Stimulated activated CD8-positive, alpha-beta memory T cell treated with anti-CD3 and anti-CD28 coated beads, Interleukin-7, amount 100 ng/mL, for 1 hour (primary cell): Measurements from ENCODE around the gene SMYD1.

Experiments used
- DNase-seq, 2 donors: peaks; one replicate each; pipeline ENCODE4 v3.0.0-alpha.2; 2020; ENCODE audit warnings: low read depth in 2 of 2

The SMYD1 gene

DNA sequence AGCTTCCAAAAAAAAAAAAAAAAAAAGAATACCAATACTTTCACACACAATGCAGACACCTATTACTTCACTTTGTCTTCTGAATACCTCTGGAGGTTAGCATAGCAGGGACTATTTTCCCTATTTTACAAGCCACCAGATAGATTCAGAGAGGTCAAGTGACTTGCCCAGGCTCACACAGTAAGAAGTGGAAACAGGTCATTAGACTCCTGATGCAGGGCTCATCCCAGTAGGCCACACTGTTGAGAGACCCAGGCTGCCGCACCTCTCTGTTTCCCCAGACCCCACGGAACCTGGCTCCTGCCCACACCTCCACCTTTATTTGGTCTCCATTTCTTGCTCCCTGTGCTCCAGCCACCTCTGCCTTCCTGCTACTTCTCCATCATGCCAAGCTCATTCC is 19.4 kb downstream of the SMYD1 start:
- no peak for DNase-seq

DNA sequence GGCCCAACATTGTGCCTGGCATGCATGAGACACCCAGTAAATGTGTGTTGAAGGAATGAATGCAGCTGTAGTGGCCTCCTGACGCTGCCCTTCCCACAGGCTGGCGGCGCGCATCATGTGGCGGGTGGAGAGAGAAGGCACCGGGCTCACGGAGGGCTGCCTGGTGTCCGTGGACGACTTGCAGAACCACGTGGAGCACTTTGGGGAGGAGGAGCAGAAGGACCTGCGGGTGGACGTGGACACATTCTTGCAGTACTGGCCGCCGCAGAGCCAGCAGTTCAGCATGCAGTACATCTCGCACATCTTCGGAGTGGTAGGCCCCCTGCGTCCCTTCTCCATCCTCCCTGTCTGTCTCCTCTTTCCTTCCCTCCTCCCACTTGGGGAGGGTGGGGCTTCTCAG is 20.1 kb downstream of the SMYD1 start:
- no peak for DNase-seq

DNA sequence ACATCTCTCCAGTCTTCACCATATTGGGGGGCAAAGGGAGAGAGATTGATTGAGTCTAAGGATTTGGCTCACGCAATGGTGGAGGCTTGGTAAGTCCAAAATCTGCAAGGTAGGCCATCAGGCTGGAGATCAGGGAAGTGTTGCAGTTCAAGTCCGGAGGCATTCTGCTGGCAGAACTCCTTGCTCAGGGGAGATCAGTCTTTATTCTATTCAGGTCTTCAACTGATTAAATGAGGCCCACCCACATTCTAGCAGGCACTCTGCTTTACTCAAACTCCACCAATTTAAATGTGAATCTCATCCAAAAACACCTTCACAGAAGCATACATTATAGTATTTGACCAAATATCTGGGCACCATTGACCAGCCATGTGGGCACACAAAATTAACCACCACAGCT is 21.4 kb downstream of the SMYD1 start:
- no peak for DNase-seq

DNA sequence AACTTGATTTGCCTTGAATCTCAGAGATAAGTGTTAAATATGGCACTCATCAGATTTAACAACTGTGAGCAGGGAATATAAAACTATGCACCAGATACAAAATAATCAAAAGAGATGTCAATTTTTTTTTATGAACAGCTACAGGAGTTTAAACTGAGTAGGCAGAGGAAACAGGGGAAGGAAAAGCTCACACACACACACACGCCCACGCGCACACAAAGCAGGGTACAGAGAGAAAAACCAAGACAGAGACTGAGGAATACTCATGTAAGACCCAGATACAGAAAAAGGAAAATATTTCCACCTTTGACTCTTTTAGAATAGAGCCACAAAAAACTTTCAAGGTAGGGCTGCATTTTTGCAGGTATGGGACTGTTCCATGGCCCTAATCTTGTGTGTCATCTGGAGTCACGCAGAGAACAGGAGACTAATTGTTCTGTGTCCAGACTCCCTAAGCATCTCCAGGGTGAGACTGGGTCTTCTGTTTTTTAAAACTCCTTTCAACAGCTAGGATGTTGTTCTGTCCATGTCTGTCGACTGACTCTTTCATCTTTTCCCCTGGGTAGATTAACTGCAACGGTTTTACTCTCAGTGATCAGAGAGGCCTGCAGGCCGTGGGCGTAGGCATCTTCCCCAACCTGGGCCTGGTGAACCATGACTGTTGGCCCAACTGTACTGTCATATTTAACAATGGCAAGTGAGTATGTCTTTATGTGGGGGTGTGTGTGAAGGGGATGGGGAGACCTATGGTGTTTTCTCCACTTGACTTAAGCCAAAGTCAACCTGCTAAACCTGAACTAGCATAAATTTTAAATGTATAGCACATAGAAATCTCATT is 23.0 kb downstream of the SMYD1 start:
- no peak for DNase-seq

DNA sequence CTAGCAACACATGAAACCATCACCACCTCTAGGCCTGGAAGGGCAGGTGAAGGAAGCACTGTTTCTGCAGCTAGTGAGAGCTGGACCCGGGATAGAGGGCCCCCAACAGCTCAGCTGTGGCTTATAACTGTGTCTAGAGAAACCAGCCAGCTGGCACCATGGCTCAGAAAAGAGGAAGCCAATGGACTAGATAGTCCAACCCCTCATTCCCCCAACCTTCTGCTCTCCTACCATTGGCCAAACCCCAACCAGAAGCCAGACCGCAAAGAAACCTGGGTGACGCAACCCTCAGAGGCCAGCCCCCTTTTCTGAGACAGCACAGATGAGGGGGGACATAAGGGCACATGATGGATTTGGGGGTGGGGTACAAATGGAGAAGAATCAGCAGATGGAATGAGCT is 24.3 kb downstream of the SMYD1 start:
- DNase-seq: no peak

DNA sequence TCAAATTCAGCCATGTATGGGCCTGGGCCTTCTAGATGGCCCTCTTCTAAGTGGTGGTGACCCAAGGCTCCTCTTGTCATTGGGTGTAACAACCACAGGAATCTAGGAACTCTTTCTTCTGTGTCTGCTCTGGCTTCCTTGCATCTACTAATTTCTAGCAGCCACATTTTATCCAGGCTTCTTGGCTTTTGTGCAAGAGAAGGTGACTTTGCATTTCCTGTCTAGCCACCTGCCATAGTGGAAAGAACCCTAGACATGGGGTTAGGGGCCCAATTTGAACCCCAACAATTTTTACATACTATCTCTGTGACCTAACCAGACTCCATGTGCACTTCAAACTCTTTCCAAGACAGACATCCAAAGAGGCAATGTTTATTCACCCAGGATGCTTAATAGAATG is 25.1 kb downstream of the SMYD1 start:
- no peak for DNase-seq

DNA sequence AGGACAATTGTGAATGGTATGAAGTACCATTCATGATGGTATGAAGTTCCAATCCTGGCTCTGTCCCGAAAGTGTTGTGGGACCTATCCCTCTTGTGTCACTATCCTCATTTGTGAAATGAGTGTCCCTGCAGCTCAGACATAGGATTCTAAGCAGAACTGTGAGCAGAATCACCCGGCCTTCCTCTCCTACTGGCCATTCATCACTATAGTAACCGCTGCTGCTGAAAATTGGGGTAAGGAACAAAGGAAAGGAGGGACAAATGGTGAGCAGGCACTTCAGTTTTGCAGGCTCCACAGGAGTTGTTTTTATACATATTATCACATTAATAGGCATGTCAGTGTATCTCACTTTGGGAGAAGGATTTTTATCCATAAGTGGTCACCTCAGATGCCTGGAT is 27.4 kb downstream of the SMYD1 start:
- DNase-seq: no peak

DNA sequence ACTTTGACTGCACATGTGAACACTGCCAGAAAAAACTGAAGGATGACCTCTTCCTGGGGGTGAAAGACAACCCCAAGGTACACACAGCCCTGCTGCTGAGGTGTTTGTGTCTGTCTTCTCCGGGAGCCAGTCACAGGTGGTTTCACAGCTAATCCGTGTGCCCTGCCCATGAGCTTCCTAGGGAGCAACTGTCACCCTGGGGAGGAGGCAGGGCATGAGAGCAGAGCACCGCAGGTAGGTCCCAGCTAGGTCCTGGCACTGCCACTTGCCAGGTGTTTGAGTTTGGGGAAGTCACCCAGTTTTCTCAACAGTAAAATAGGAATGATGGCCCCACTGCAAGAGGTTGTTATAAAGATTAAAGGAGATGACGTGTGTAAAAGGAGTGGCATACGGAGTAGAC is 29.1 kb downstream of the SMYD1 start:
- no peak for DNase-seq

DNA sequence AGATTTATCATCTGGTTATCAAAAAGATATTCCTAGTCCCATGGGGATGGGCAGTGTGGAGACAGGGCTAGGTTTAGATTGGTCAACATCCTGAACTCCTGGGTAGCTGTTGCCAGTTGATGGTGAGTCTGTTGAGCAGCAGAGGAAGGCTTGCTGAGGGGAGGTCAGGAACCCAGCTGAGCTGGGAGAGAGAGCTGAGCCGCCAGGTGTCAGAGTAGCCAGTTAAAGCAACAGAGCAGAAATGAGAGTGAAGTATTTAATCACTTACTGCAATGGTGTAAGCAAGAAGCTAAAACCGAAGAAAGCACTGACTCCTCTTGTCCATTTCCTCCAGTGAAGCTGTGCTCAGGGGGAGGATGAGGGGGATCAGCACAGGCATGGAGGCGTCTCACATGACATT is 29.6 kb downstream of the SMYD1 start:
- DNase-seq: no peak

DNA sequence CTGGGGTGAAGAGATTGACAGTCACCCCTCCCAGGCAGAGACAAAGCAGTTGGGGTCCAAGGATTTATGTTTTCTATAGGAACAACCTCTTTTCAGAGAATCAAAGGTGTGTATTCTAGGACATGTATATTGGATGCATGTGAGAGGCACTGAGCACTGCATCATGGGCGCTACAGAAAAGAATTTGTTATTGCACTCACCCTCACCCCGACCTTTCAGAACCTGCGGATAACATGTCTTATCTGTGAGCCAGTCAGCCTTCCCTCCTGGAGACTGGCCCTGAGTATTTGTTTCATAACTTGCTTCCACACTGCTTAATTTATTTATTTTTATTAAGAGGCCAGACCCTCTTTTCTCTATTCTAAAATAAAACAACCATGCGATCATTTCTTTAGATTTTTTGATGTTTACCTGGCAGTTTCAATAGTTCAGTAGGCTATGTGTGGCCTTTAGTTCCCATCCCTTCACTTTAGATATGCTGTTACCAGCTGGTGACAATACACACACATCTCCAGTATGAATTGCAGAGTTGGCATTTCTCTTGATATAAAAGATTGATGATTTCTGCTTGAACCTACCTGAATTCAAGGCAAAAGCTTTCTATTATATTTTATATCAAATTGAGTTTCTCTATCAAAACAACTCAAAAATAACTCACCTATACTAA is 30.4 kb downstream of the SMYD1 start:
- DNase-seq: no peak

DNA sequence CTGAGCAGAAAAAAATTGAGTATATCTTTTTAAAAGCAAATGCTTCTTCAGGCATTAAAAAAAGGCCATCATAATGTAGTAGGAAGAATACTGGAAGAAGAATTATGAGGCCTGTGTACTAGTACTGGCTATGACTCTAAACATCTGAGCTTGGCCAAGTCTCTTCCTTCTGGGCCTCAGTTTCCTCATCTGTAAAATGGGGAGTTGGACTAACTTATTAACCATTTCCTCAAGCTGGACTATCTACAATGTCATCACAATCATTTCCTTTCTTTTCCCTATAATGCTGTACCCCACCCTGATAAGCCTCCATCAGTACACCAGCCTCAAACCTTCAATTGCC is 30.9 kb downstream of the SMYD1 start:
- DNase-seq: no peak

DNA sequence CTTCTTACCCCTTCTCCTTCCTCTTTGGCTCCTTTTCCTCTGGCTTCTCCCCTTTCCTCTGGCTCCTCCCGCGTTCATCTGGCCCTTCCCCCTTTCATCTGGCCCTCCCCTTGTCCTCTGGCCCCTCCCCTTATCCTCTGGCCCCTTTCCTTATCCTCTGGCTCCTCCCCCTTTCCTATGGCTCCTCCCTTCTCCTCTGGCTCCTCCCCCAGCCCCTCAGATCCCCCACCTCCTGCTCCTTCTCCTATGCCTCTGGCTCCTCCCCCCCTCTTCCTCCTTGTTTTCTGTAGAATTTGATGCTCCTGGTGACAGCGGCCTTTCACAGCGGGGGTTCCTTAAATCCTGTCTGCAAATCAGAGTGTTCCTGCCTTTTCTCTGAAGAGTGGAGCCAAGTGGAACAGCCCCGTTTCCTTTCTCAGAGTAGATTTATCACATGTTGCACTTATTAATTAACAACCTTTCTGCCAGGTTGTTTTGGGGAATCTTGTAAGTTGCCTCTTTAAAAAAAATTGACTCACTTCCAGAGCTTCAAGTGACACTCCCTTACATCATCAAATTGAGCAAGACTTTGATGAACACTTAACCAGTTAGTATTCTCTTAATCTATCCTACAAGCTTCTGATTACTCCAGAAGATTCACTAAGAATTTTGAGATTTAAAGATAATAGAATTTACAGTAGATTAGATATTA is 32.3 kb downstream of the SMYD1 start:
- DNase-seq: no peak

DNA sequence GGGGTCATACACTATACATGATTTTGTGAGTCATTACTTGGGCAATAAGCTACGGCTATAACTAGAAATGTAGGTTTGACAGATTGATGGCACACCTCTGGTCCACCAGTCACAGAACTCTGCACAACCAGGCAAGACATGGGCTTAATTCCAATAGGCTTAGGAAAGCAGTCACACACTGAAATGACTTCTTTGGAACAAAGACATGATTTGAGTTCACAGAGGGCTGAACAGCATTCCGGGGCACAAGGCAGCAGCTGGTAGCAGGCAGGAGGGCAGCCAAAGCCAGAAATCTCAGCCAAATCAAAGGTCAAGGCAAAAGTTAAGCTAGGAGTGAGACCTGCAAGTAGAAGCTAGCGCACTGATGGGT is 32.8 kb downstream of the SMYD1 start:
- no peak for DNase-seq

DNA sequence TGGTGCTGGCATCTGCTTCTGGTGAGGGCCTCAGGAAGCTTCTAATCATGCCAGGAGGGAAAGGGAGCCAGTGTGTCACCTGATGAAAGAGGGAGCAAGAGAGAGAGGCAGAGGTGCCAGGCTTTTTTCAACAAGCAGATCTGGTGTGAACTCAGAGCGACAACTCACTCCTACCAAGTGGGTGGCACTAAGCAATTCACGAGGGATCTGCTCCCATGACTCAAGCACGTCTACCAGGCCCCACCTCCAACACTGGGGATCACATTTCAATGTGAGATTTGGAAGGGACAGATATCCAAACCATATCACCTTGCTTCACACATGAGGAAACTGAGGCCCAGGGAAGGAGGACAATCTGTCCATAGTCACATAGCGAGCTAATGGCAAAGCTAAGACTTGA is 41.2 kb downstream of the SMYD1 start:
- DNase-seq: no peak

DNA sequence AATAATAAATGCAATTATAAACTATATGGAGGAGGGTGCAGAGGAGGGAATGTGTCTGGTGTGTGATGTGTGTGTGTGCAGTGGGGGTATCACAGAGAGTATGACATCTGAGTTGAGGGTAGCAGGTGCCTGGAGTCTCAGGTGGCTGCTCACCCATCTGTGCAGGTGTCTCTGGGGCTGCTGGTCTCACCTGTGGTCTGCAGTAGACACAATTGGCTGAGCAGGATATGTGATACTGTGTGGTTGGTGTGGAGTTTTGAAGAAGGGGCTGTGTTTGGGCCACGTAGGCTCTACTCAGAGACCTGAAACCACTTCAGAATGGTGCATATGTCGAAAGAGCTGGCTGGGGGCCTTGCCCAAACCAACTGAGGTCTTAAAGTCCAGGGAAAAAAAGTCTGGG is 43.2 kb downstream of the SMYD1 start:
- no peak for DNase-seq

DNA sequence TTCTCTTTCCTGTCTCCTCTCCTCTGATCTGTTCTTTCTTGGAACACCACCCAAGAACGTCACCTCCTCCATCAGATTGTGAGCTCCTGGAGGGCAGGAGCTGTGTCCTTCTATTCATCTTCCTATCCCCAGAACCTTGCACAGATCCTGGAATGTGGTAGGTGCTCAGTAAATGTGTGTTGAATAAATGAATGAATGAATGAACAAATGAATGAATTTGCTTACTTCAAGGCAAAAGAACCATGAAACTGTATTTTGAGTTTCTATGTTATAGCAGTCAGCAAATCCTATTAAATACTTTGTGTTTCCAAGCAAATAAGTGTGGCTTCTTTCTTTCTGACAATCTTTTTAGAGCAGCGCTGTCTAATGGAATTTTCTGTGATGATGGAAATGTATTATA is 45.4 kb downstream of the SMYD1 start:
- DNase-seq: no peak

DNA sequence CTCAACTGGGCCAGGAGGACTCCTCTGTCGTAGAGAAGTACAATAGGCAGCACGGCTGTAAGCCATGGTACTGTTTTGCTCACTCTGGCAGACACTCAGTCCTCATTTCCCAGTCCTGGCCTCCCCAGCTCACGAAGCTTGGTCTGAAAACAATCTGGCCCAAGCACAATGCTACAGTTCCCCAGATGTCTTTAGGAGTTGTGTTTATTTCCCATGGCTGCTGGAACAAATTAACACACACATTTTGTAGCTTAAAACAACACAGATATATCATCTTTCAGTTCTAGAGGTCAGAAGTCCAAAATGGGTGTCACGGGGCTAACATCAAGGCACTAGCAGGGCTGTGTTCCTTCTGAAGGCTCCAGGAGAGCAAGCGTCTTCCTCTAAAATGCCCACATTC is 47.3 kb downstream of the SMYD1 start:
- no peak for DNase-seq

DNA sequence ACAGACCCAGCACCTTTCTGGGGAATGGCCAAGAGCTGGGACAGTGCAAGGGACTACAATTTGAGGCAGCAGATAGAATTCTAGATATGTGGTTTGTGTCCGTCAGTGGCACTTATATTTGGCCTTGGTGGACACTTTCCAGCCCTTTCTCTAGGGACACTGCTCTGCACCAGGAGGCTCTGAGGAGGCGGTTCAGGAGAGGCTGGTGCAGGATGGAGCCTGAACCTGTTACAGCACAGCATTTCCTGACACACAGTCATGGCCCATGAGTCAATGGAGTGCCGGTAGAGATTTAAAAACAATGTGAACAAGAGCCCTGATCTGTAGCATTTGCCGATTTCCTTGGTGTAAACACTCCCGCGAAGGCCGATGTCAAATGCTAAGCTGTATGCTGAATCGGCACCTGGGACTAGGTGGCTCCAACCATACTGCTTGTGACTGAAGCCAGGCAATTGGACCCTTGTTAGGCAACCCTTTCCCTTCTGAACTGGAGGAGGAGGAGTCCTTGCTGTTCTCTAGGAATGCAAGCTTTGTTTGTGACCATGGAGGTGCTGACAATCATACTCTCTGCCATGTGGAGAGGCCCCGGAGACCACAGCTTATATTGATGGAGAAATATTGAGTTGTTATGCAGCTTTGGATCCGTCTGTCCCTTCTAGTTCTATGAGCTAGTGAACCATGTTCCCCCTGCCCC is 48.3 kb downstream of the SMYD1 start:
- DNase-seq: no peak

DNA sequence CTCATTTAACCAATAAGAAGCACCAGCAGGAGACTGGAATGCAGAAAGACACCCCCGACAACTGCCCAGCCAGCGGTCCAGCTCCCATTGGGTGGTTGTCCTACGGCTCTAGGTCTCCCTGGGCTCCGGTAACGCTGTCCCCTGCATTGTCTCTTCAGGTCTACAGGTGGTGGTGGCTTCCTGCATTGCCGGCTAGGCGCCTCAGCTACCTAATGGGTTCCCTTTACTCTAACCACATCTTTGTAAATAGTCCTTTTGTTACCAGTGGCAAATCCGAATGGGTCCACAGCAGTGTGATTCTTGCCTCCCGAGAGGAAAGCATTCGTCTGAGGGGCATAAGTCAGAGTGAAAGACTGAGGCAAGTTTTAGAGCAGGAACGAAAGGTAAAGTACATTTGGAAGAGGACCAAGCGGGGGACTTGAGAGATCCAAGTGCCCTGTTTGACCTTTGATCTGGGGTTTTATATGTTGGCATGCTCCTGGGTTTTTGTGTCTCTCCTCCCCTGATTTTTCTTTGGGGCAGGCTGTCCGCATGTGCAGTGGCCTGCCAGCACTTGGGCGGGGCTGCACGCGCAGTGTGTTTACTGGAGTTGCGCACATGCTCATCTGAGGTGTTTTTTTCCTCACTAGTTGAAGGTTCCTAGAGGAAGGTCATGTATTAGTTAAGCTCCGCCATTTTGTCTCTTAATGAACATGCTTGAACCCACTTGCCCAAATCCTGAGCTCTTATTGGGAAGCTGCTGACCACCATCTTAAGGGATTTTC is 49.2 kb downstream of the SMYD1 start:
- DNase-seq: no peak

DNA sequence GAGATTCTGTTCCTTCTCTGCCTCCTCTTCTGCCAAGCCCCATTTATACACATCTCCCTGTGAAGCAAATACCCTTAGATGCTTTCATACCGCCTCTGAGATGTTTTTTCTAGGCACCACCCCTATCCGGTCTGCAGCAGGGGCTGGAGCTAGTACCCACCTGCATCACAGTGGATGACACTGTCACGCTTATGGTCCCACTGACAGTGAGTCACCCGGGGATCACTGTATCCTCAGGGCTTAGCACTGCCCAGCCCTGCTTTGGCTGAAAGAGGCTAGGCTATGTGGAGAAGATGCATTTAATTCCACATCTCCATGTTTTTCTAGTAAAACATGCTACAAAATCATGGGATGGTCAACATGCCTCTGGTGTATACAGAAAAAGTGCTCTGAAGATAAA is 50.3 kb downstream of the SMYD1 start:
- no peak for DNase-seq

DNA sequence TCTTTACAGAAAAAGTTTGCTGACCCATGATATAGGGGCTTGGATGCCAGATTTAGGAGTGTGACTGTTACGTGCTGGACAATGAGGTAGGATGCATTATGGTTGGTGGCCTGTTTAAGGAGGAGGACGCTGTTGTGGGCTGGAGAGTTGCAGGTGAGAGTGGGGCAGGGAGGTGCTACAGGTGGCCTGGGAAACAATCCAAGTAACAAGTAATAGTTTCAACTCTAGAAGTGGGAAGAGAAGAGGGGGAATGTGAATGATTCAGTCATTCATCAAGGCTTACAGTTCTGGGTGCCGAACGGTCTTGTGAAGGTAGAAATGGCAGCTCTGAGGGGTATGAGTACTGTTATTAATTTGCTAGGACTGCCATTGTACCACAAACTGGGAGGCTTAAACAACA is 54.1 kb downstream of the SMYD1 start:
- DNase-seq: no peak
